Sigmoid colon (tissue), 7 donors: ENCODE results near the gene BNIP5. TPM values are rescaled to one million over a fixed set of nuclear protein-coding genes. Genes with fewer than 3 reads are reported as not detected.
A peak's percentile ranks its signal among the peaks of the same experiment; 100 is the strongest.

Experiments
- DNase-seq: peaks from one replicate; pipeline ENCODE4 v3.0.0-alpha.2; 2019
- H3K27ac ChIP-seq, 4 donors: fragments of 200-600 bp; sonication (generic); one replicate each; pipeline ENCODE4 v1.5.1; 2016 to 2019; ENCODE audit warnings: mild to moderate bottlenecking in 1 of 4
- H3K27me3 ChIP-seq, 3 donors: fragments of 200-600 bp; sonication (generic); one replicate each; pipeline ENCODE4 v1.5.1; 2019; ENCODE audit warnings: mild to moderate bottlenecking in 1 of 3
- H3K36me3 ChIP-seq, 4 donors: fragments of 200-600 bp; sonication (generic); one replicate each; pipeline ENCODE4 v1.5.1; 2016 to 2019
- H3K4me1 ChIP-seq, 4 donors: fragments of 200-600 bp; sonication (generic); one replicate each; pipeline ENCODE4 v1.5.1; 2017 to 2019
- H3K4me3 ChIP-seq, 4 donors: fragments of 200-600 bp; sonication (generic); one replicate each; pipeline ENCODE4 v1.5.1; 2017 to 2019; ENCODE audit warnings: mild to moderate bottlenecking in 2 of 4, moderate library complexity in 1 of 4
- H3K9me3 ChIP-seq, 4 donors: fragments of 200-600 bp in 3 of 4; sonication (generic) in 3 of 4; one replicate each; pipeline versions ENCODE4 v1.5.1 to v1.6.1; 2013 to 2019
- EP300 ChIP-seq, 4 donors: sonication (generic); formaldehyde crosslinking; IDR thresholded peaks; one replicate each; pipeline ENCODE4 v1.6.1; 2017; ENCODE audit warnings: antibody characterized with exemption in 4 of 4
- POLR2A ChIP-seq, 2 donors: fragments of 450-650 bp; IDR thresholded peaks; one replicate each; pipeline ENCODE4 v1.6.1; 2016; ENCODE audit warnings: antibody characterized with exemption in 2 of 2, mild to moderate bottlenecking in 2 of 2, moderate library complexity in 2 of 2
- POLR2AphosphoS5 ChIP-seq, 4 donors: sonication (generic); formaldehyde crosslinking; IDR thresholded peaks; one replicate each; pipeline ENCODE4 v1.6.1; 2017; ENCODE audit warnings: antibody characterized with exemption in 4 of 4
- WGBS, 2 donors: extraction: QIAGEN DNeasy Blood & Tissue Kit; methylation state at CpG; one replicate each; pipeline ENCODE4 v1.1.7; 2013; 5-methylcytosine and 5-hydroxymethylcytosine counted together
- intact Hi-C: fragments of 100-400 bp; cut with DNase I; formaldehyde crosslinking; loops from one replicate; pipeline ENCODE4 v1.15.1; 2023
- polyA plus RNA-seq, 3 donors: library from polyadenylated mRNA; stranded (reverse); fragments of 200-250 nt; gene quantifications; one replicate each; pipeline ENCODE4 v1.2.3, GENCODE V29; 2013
- total RNA-seq, 4 donors: library from RNA; depleted of rRNA; stranded (reverse); fragments of >200 nt; gene quantifications; one replicate each; pipeline ENCODE4 v1.1.0, GENCODE V29; 2016
- TF ChIP-seq, protein P1 (sequence below), 4 experiments: fragments of 450-650 bp in 3 of 4; fragments of 200-600 bp in 1 of 4; IDR thresholded peaks; one replicate each; pipeline ENCODE4 v1.5.1; 2016 to 2019; ENCODE audit warnings: antibody characterized with exemption in 4 of 4, mild to moderate bottlenecking in 3 of 4, moderate library complexity in 2 of 4
- donor health status: healthy with polysubstance abuse.
- donor health status: Bipolar disorder and iron deficiency.
- donor health status: healthy.

Gene BNIP5
- total and polyA plus RNA-seq, 7 donors: 5.5 to 9.0 (median 8.6) TPM; not detected in 4

DNA sequence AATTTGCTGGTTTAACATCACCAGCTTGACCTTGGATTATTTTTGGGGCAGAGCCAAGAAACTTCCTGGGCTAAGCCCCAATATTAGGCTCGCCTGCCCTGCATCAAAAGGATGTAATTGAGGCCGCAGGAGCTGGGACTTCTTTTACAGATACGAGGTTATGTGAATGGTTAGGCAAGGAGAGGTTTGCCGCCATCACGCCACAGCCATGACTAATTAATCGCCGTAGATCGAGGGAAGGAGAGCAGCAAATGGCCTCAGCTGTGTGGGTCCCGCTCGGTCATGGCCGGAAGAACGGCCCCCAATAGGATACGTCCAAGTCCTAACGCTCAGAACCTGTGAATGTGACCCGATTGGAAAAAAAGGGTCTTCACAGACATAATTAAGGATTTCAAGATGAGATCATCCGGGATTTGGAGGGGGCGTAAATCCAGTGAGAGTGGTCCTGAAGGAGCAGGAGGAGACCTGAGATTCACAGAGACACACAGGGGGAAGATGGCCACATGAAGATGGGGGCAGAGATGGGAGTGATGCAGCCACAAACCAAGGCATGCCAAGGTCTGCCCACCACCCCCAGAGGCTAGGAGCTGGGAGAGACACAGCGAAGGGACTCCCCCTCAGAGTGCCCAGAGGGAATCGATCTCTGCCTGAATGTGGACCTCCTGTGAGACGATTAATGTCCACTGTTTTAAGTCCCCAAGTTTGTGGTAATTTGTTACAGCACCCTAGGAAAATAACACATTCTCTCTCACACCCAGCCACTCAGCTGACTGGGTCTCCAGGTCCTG lies 10.0 kb upstream of the BNIP5 start:
- intact Hi-C loops: no loop called here
- peaks cover 0 to 16% (median 2%) of the 10 kb centered on the region in 4 donors for H3K4me1 ChIP-seq
- H3K27me3 ChIP-seq: no peaks in the 10 kb centered on the region
- H3K9me3 ChIP-seq: no peaks in the 10 kb centered on the region
- H3K4me3 ChIP-seq: no peak overlapping the region
- H3K36me3 ChIP-seq: no peaks in the 10 kb centered on the region
- DNase-seq: no peak
- WGBS, 2 donors: 93 to 95% methylated on average over 20 of the region's 20 CpGs
- TF ChIP-seq POLR2A (IDR thresholded peaks at IDR 0.05): no peak
- no peak for TF ChIP-seq POLR2AphosphoS5 (IDR thresholded peaks at IDR 0.05)
- no peak for TF ChIP-seq EP300 (IDR thresholded peaks at IDR 0.05)
- TF ChIP-seq, protein P1, sequence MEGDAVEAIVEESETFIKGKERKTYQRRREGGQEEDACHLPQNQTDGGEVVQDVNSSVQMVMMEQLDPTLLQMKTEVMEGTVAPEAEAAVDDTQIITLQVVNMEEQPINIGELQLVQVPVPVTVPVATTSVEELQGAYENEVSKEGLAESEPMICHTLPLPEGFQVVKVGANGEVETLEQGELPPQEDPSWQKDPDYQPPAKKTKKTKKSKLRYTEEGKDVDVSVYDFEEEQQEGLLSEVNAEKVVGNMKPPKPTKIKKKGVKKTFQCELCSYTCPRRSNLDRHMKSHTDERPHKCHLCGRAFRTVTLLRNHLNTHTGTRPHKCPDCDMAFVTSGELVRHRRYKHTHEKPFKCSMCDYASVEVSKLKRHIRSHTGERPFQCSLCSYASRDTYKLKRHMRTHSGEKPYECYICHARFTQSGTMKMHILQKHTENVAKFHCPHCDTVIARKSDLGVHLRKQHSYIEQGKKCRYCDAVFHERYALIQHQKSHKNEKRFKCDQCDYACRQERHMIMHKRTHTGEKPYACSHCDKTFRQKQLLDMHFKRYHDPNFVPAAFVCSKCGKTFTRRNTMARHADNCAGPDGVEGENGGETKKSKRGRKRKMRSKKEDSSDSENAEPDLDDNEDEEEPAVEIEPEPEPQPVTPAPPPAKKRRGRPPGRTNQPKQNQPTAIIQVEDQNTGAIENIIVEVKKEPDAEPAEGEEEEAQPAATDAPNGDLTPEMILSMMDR (IDR thresholded peaks at IDR 0.05): no peak
- H3K27ac ChIP-seq: no peak overlapping the region

DNA sequence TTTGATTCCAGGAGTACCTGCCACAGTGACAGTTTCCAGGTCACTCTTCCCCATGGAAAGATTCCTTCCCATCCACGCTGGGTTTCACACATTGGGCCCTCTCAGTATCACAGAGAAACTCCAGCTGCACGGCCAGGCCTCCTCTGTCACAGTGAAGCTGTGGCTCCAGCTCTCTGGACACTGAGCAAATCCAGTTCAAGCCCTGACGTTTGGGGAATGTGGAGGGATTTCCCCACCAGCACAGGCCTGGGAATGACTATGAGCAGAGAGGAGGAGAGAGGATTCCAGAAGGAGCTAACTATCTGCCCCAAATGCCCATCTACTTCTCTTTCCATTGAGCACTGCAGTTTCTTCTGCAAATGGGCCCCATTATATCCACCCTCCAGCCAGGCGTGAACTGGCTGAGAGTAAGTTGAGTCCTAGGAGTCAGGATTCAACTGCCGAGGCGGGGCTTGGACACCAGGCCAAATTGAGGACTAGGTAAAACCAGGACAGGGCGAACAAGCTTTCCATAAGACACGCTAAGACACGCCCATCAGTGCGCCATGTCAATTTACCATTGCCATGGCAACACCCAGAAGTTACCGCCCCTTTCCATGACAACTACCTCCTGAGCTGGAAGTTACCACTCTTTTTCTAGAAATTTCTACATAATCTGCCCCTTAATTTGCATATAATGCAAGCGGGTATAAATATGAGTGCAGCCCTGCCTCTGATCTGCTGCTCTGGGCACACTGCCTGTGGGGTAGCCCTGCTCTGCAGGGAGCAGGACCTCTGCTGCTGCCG lies 9.2 kb upstream of the BNIP5 start:
- no peak for DNase-seq

DNA sequence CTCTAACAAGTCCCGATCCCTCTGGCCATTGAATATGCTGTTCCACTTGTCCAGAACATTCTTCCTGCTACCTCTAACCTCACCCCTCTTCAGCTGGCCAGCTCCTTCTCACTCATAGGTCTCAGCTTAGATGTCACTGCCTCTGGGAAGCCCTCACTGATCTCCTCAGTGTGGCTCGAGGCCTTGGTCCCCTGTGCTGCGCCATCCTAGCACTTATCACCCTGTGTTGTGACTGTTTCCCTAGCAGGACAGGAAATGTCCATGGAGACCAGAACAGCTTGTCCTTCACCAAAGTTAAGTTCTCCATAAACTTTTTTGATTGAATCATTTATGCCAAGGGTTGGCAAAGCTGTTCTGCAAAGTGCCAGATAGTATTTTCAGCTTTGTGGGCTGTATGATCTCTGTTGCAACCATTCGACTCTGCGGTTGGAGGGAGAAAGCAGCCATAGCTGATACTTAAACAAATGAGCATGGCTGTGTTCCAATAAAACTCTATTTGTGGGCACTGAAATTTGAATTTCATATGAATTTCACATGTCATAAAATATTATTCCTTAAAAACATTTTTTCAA lies 6.5 kb upstream of the BNIP5 start:
- intact Hi-C loops: loop anchor here (2.0 kb wide), 1 partner anchor 18 kb away; no protein-coding TSS in a partner anchor

More for the DNA sequence above, 9.2 kb upstream of the BNIP5 start:
- TF ChIP-seq, protein P1 (IDR thresholded peaks at IDR 0.05): no peak
- no peak for TF ChIP-seq POLR2AphosphoS5 (IDR thresholded peaks at IDR 0.05)
- TF ChIP-seq EP300 (IDR thresholded peaks at IDR 0.05): no peak
- no peak for TF ChIP-seq POLR2A (IDR thresholded peaks at IDR 0.05)
- Histone ChIP-seq H3K9me3 (no peaks in the 10 kb centered on the region), H3K27ac (no peak overlapping the region), H3K4me1 (peaks cover 0 to 13% (median 2%) of the 10 kb centered on the region in 4 donors), H3K4me3 (no peak overlapping the region), H3K36me3 (no peaks in the 10 kb centered on the region), H3K27me3 (no peaks in the 10 kb centered on the region)
- 85 to 88% methylated on average over 13 of the region's 13 CpGs for WGBS, 2 donors
- intact Hi-C loops: no loop called here

More for the DNA sequence above, 6.5 kb upstream of the BNIP5 start:
- TF ChIP-seq, protein P1 (IDR thresholded peaks at IDR 0.05): no peak
- TF ChIP-seq POLR2AphosphoS5 (IDR thresholded peaks at IDR 0.05): no peak
- no peak for TF ChIP-seq POLR2A (IDR thresholded peaks at IDR 0.05)
- no peak for TF ChIP-seq EP300 (IDR thresholded peaks at IDR 0.05)
- no peak overlapping the region for H3K4me3 ChIP-seq
- H3K27me3 ChIP-seq: no peaks in the 10 kb centered on the region
- H3K27ac ChIP-seq: no peak overlapping the region
- 75 to 87% methylated on average over 5 of the region's 5 CpGs for WGBS, 2 donors
- peak; percentile 11 for DNase-seq
- H3K36me3 ChIP-seq: no peaks in the 10 kb centered on the region
- H3K9me3 ChIP-seq: no peaks in the 10 kb centered on the region
- H3K4me1 ChIP-seq: peaks cover 0 to 17% (median 5%) of the 10 kb centered on the region in 4 donors
